ENCODE data around the gene SGPL1. TPM values are rescaled to one million over a fixed set of nuclear protein-coding genes. Genes with fewer than 3 reads are reported as not detected.

The SGPL1 gene, protein sequence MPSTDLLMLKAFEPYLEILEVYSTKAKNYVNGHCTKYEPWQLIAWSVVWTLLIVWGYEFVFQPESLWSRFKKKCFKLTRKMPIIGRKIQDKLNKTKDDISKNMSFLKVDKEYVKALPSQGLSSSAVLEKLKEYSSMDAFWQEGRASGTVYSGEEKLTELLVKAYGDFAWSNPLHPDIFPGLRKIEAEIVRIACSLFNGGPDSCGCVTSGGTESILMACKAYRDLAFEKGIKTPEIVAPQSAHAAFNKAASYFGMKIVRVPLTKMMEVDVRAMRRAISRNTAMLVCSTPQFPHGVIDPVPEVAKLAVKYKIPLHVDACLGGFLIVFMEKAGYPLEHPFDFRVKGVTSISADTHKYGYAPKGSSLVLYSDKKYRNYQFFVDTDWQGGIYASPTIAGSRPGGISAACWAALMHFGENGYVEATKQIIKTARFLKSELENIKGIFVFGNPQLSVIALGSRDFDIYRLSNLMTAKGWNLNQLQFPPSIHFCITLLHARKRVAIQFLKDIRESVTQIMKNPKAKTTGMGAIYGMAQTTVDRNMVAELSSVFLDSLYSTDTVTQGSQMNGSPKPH
- 10 to 100 TPM; 40.0 to 43.7 TPM for total RNA-seq

DNA sequence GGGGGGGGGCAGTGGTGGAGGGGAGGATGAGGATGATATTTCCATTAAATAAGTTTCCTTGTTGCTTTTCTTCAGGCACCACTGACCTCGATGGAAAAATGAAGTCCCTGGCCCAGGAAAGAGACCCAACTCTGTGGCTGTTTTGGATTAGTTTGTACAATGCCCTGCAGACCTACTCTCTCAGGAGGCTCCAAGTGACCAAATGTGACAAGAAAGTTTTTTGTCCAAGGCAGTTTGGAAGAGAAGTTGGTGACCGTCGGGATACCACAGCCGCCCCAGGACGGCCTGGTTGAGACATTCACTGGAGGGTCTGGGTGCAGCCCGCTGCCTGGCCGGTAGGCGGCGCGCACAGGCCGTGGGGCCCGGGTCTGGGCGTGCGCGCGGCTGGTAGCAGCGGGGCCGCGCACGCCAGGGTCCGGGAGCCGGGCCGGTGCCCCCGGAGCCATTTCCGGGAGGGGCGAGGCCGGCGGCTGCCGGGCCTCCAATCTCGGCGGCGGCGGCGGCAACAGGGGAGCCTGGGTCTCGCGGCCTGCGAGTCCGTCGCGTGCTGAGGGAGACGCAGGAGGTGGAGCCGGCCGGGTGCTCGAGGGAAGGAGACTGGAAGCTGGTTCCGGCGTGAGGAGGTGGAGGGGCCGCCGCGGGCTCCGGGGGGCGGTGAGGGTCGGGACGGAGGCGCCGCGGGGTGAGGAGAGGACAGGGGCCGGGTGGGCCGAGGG is at the start of gene SGPL1:
Gene SGPL1, plus strand, starts transcription at position 445 of the 716 bp plus-strand sequence. CDS start 906 bp downstream, outside the sequence.

DNA sequence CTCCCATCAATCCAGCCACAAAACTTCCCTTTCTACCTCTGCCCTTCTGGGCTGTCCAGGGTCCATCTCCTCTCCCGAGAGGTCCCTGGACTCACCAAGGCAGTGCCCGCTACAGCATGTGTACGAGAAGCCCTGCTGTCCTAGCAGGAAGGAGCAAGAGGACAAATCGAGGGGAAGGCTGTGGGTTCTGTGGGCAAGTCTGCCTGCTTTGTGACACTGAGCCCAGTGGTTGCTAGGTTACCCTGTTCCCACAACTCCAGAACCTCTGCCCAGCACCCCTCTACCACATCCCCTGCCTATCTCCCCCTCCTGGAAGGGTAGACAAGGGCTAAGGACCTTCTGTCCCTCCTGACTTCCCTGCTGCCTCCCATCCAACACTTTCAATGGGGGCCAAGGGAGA is 30.6 kb upstream of the SGPL1 start, which contains the start of gene TBATA:
Gene TBATA, minus strand, starts transcription at position 188 of the 400 bp plus-strand sequence. CDS start 1,998 bp downstream, outside the sequence.

GRCh38 chr10:70887804-70888800 is 72.4 kb downstream of the SGPL1 start, which contains the start of gene PCBD1:
TSS of gene PCBD1 (minus strand) at chr10:70888565. CDS start at chr10:70888533, 32 bp downstream.

Small RNAs within 50 kb of the gene (small RNA-seq; reads per million reads assigned to genes)
- 0 reads per million in 2 donors for gene RPS26P40

Other genes with a start within 250 kb of the SGPL1 start
- not detected for gene PRF1, start 213.2 kb upstream of the SGPL1 start, total RNA-seq
- under 1 TPM; under 0.01 to 0.33 TPM for gene ADAMTS14, start 143.4 kb upstream of the SGPL1 start, total RNA-seq
- not detected for gene TBATA, start 30.6 kb upstream of the SGPL1 start, total RNA-seq
- gene PCBD1, start 72.6 kb downstream of the SGPL1 start, total RNA-seq = 10 to 100 TPM; 22.7 to 24.3 TPM